ENCODE data around the gene RND1. TPM values are rescaled to one million over a fixed set of nuclear protein-coding genes. Genes with fewer than 3 reads are reported as not detected.
"Not testable (repeated sequence)": the region's sequence is repeated elsewhere in the genome, so short reads cannot be mapped to it uniquely, and the experiment has no call there.

Gene RND1
- 1.3 and 1.7 TPM in 2 replicates for polyA plus RNA-seq (2013)

GRCh38 chr12:48865281-48866051 is at the start of gene RND1:
Gene RND1 (minus strand): TSS chr12:48865870. CDS start chr12:48865767, 103 bp downstream.
- Histone ChIP-seq H4K8ac (ENCODE audit: low read depth, low read length) (peak within 1 kb of the TSS; percentile 36), H3K14ac (ENCODE audit: low read length) (no peak within 1 kb of the TSS), H3K4me3 (ENCODE audit: low read depth, low read length) (peak within 1 kb of the TSS; percentile 68), H3K18ac (ENCODE audit: low read length) (no peak within 1 kb of the TSS), H3K4me2 (ENCODE audit: low read length) (peak within 1 kb of the TSS; percentile 79), H3K79me1 (ENCODE audit: low read length) (no peaks in the 10 kb centered on the region), H2BK5ac (ENCODE audit: low read depth, low read length, poor library complexity) (no peak within 1 kb of the TSS), H3K36me3 (ENCODE audit: control insufficient read depth in 1 of 2, insufficient read depth in 2 of 2, low read length in 2 of 2) (peaks cover 0 to 2% of the 10 kb centered on the region in 2 experiments), H3K4me1 (ENCODE audit: control insufficient read depth in 1 of 2, insufficient read depth in 2 of 2, low read length in 2 of 2) (peaks cover 7 to 13% of the 10 kb centered on the region in 2 experiments), H2AFZ (ENCODE audit: insufficient read depth, low read length, poor library complexity) (peak within 1 kb of the TSS; percentile 76), H3K79me2 (ENCODE audit: control insufficient read depth, insufficient read depth, low read length, poor library complexity) (no peaks in the 10 kb centered on the region), H2BK120ac (ENCODE audit: insufficient read depth, low read length, poor library complexity) (no peak within 1 kb of the TSS), H3K23ac (ENCODE audit: low read length) (no peak within 1 kb of the TSS), H3K9ac (ENCODE audit: low read length) (no peak within 1 kb of the TSS), H2AK5ac (ENCODE audit: low read length) (no peak within 1 kb of the TSS), H3K27ac (ENCODE audit: low read depth, low read length) (no peak within 1 kb of the TSS), H3K9me3 (ENCODE audit: insufficient read depth, low read depth, low read length) (no peaks in the 10 kb centered on the region), H4K12ac (ENCODE audit: low read depth, low read length) (no peak within 1 kb of the TSS), H3K4ac (ENCODE audit: low read depth, low read length) (no peak within 1 kb of the TSS), H2BK12ac (ENCODE audit: low read length) (no peak within 1 kb of the TSS), H4K91ac (ENCODE audit: low read depth, low read length) (no peak within 1 kb of the TSS), H3K27me3 (ENCODE audit: insufficient read depth, low read length) (no peaks in the 10 kb centered on the region)
- no CpG with 5 or more reads among the region's 32 CpGs for WGBS (ENCODE audit: extremely low coverage, insufficient coverage, insufficient read length)
- DNase-seq = peak; percentile 83 to 89

GRCh38 chr12:48910196-48910595 is 44.5 kb upstream of the RND1 start:
- no peaks in the 10 kb centered on the region for H3K4me1 ChIP-seq (ENCODE audit: control insufficient read depth in 1 of 2, insufficient read depth in 2 of 2, low read length in 2 of 2)

DNA sequence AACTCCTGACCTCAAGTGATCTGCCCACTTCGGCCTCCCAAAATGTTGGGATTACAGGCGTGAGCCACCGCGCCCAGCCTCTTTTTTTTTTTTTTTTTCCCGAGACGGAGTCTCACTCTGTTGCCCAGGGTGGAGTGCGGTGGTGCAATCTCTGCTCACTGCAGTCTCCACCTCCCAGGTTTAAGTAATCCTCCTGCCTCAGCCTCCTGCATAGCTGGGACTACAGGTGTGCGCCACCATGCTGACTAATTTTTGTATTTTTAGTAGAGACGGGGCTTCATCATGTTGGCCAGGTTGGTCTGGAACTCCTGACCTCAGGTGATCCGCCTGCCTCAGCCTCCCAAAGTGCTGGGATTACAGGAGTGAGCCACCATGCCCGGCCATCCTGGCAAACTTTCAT is 44.0 kb upstream of the RND1 start:
- not testable (repeated sequence) for H4K8ac ChIP-seq (ENCODE audit: low read depth, low read length); H3K9ac ChIP-seq (ENCODE audit: low read length); H3K18ac ChIP-seq (ENCODE audit: low read length); H3K4me2 ChIP-seq (ENCODE audit: low read length); H2BK12ac ChIP-seq (ENCODE audit: low read length); H4K12ac ChIP-seq (ENCODE audit: low read depth, low read length); H3K9me3 ChIP-seq (ENCODE audit: insufficient read depth, low read depth, low read length); H3K14ac ChIP-seq (ENCODE audit: low read length); H4K91ac ChIP-seq (ENCODE audit: low read depth, low read length); H3K4ac ChIP-seq (ENCODE audit: low read depth, low read length); H3K4me3 ChIP-seq (ENCODE audit: low read depth, low read length); H2BK120ac ChIP-seq (ENCODE audit: insufficient read depth, low read length, poor library complexity); H2BK5ac ChIP-seq (ENCODE audit: low read depth, low read length, poor library complexity); H3K23ac ChIP-seq (ENCODE audit: low read length); H2AK5ac ChIP-seq (ENCODE audit: low read length); H3K79me1 ChIP-seq (ENCODE audit: low read length); H3K27me3 ChIP-seq (ENCODE audit: insufficient read depth, low read length); H3K79me2 ChIP-seq (ENCODE audit: control insufficient read depth, insufficient read depth, low read length, poor library complexity); H3K27ac ChIP-seq (ENCODE audit: low read depth, low read length); H3K36me3 ChIP-seq (ENCODE audit: control insufficient read depth in 1 of 2, insufficient read depth in 2 of 2, low read length in 2 of 2); H3K4me1 ChIP-seq (ENCODE audit: control insufficient read depth in 1 of 2, insufficient read depth in 2 of 2, low read length in 2 of 2); H2AFZ ChIP-seq (ENCODE audit: insufficient read depth, low read length, poor library complexity)
- DNase-seq = peak; percentile 76 to 83
- no CpG with 5 or more reads among the region's 11 CpGs for WGBS (ENCODE audit: extremely low coverage, insufficient coverage, insufficient read length)

More at GRCh38 chr12:48910196-48910595, 44.5 kb upstream of the RND1 start:
- Histone ChIP-seq H3K79me1 (ENCODE audit: low read length) (no peaks in the 10 kb centered on the region), H3K23ac (ENCODE audit: low read length) (no peak overlapping the region), H3K9ac (ENCODE audit: low read length) (no peak overlapping the region), H3K9me3 (ENCODE audit: insufficient read depth, low read depth, low read length) (no peaks in the 10 kb centered on the region), H3K27ac (ENCODE audit: low read depth, low read length) (no peak overlapping the region), H3K27me3 (ENCODE audit: insufficient read depth, low read length) (no peaks in the 10 kb centered on the region), H3K36me3 (ENCODE audit: control insufficient read depth in 1 of 2, insufficient read depth in 2 of 2, low read length in 2 of 2) (peaks cover 0 to 3% of the 10 kb centered on the region in 2 experiments), H3K18ac (ENCODE audit: low read length) (no peak overlapping the region), H3K4me3 (ENCODE audit: low read depth, low read length) (no peak overlapping the region), H2BK12ac (ENCODE audit: low read length) (no peak overlapping the region), H2AFZ (ENCODE audit: insufficient read depth, low read length, poor library complexity) (no peak overlapping the region), H3K4ac (ENCODE audit: low read depth, low read length) (no peak overlapping the region), H2BK5ac (ENCODE audit: low read depth, low read length, poor library complexity) (no peak overlapping the region), H2AK5ac (ENCODE audit: low read length) (no peak overlapping the region), H2BK120ac (ENCODE audit: insufficient read depth, low read length, poor library complexity) (no peak overlapping the region), H3K4me2 (ENCODE audit: low read length) (no peak overlapping the region), H4K12ac (ENCODE audit: low read depth, low read length) (no peak overlapping the region), H4K8ac (ENCODE audit: low read depth, low read length) (no peak overlapping the region), H4K91ac (ENCODE audit: low read depth, low read length) (no peak overlapping the region), H3K14ac (ENCODE audit: low read length) (no peak overlapping the region), H3K79me2 (ENCODE audit: control insufficient read depth, insufficient read depth, low read length, poor library complexity) (no peaks in the 10 kb centered on the region)
- peak; percentile 47 to 74 for DNase-seq

DNA sequence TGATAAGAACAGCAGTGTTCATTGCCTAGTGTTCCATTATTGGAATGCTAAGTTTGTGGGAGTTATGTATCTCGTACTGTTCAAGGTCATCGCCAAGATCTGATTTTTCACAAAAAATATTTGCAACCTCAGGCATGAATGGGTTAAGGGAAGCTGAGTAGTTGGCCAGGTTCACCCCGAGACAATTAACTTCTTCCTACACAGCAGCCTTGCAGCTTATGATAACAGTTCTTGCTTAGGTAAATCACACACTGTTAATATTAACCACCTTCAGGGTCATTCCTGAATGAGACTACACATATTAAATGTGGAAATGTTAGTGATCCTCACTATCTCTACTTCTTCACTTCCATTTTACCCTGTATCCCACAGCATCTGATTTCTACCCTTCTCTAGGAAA is 41.6 kb upstream of the RND1 start:
- no peak overlapping the region for H2AFZ ChIP-seq (ENCODE audit: insufficient read depth, low read length, poor library complexity)
- H4K12ac ChIP-seq (ENCODE audit: low read depth, low read length) = no peak overlapping the region
- no peak overlapping the region for H2AK5ac ChIP-seq (ENCODE audit: low read length)
- H3K27me3 ChIP-seq (ENCODE audit: insufficient read depth, low read length) = no peaks in the 10 kb centered on the region
- no peaks in the 10 kb centered on the region for H3K36me3 ChIP-seq (ENCODE audit: control insufficient read depth in 1 of 2, insufficient read depth in 2 of 2, low read length in 2 of 2)
- H3K14ac ChIP-seq (ENCODE audit: low read length) = no peak overlapping the region
- no peak overlapping the region for H3K9ac ChIP-seq (ENCODE audit: low read length)
- H3K9me3 ChIP-seq (ENCODE audit: insufficient read depth, low read depth, low read length) = no peaks in the 10 kb centered on the region
- H4K8ac ChIP-seq (ENCODE audit: low read depth, low read length) = no peak overlapping the region
- H2BK12ac ChIP-seq (ENCODE audit: low read length) = no peak overlapping the region
- no peaks in the 10 kb centered on the region for H3K79me1 ChIP-seq (ENCODE audit: low read length)
- no peak overlapping the region for H3K4ac ChIP-seq (ENCODE audit: low read depth, low read length)
- DNase-seq = no peak
- peaks cover 0 to 2% of the 10 kb centered on the region in 2 experiments for H3K4me1 ChIP-seq (ENCODE audit: control insufficient read depth in 1 of 2, insufficient read depth in 2 of 2, low read length in 2 of 2)
- no peak overlapping the region for H3K27ac ChIP-seq (ENCODE audit: low read depth, low read length)
- no peak overlapping the region for H3K4me2 ChIP-seq (ENCODE audit: low read length)
- no peak overlapping the region for H2BK120ac ChIP-seq (ENCODE audit: insufficient read depth, low read length, poor library complexity)
- H3K18ac ChIP-seq (ENCODE audit: low read length) = no peak overlapping the region
- H2BK5ac ChIP-seq (ENCODE audit: low read depth, low read length, poor library complexity) = no peak overlapping the region
- H3K79me2 ChIP-seq (ENCODE audit: control insufficient read depth, insufficient read depth, low read length, poor library complexity) = no peaks in the 10 kb centered on the region
- H3K23ac ChIP-seq (ENCODE audit: low read length) = no peak overlapping the region
- H3K4me3 ChIP-seq (ENCODE audit: low read depth, low read length) = no peak overlapping the region
- no CpG with 5 or more reads among the region's 3 CpGs for WGBS (ENCODE audit: extremely low coverage, insufficient coverage, insufficient read length)
- no peak overlapping the region for H4K91ac ChIP-seq (ENCODE audit: low read depth, low read length)
